HG03280 (cell line): ENCODE results near the gene SRCAP.
"Not testable (repeated sequence)": the region's sequence is repeated elsewhere in the genome, so short reads cannot be mapped to it uniquely, and the experiment has no call there.

ENCODE experiments used
- ATAC-seq: cut with Tn5 transposase; IDR thresholded peaks from one replicate; pipeline ENCODE4 v1.9.1; 2021; ENCODE audit warnings: mild to moderate bottlenecking, moderate library complexity; ENCODE audit not compliant: unreplicated experiment

The SRCAP gene

DNA sequence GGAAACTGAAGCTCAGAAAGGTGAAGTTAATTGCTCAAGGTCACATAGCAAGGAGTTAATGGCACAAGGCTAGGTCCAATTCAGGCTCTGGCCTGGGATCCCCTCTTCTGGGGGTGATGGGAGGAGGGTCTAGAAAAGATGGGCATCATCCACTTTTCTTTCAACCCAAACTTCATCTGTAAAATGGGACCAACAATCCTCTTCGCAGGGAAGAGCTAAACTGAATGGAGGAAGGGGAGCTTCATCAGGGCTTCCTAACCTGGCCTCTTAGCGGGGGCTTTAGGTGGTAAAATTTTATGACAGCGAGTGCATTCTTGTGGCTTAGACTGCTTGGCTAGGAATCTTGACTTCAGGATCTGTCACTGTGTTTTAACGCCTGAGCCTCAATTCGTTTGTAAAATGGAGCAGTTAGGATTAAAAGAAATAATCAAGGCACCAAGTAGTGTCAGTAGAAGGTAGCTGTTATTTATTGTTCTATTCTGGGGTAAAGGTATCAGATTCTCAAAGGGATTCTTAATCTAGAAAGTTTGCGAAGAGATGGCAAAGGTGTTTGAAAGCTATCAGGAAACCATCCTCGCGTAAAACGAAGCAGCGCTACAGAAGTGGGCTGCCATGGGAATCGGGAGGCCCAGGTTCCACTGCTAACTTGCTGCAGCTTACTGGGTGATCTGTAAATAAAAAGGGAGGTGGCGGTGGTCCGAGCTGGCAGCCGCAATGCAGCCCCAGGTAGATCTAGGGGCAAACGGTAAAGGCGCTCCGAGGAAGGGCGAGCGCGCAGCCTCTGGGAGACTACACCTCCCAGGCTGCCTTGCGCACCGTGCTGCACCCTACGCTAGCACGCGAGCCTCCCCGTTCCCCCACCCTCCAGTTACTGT lies 1.5 kb upstream of the SRCAP start:
- ATAC-seq = peak; percentile 81

DNA sequence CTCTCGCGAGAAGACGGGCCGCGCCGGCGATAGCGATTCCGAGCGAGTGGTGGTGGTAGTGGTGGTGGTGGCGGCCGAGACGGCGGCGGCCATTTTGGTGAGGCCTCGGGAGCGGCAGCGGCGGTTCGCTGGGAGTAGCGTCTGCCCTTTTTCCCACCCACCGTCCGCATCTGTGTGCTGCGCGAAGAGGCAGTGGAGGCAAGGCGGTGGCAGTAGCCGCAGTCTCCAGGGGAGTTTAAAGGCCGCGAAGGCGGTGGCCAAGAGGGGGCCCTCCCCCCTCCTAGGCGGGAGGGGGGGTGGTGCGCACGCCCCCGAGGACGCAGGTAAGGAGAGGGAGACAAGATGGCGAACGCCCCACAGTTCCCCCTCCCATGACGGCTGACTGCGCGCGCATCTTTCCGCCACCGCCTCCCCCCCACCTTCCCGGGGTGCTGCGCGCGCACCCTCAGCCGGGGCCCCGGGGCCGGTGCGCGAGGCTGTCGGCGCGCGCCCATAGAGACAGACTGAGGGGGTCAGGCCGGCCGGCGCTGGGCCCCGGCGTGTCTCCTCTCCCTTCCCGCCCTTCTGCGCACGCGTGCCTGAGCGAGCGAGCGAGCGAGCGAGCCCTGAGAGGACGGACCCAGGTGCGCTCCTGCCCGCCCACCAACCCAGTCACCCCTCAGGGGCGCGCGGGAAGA lies 694 bp upstream of the SRCAP start:
- ATAC-seq = peak; percentile 66

DNA sequence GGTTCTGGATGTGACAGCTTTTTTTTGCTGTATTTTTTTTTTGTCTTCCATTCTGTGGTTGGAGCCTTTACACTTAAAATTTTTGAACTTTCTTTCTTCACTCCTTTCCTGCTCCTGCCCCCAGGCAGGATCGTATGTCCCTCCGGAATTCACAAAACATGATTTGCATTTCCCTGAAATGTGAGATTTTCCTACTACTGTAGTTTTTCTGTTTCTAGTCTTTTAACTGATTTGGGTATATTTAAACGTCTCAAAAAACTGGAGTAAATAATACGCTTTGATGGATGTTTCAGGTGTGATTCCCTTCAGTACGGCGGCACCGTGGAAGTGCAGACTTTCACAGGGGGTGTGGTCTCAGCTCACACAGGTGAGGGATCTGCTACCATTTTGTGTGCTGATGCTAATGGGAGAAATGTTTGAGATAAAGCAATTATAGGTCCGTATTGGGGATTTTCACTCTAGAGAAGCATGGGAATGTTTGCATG lies 686 bp downstream of the SRCAP start:
- ATAC-seq = no peak

DNA sequence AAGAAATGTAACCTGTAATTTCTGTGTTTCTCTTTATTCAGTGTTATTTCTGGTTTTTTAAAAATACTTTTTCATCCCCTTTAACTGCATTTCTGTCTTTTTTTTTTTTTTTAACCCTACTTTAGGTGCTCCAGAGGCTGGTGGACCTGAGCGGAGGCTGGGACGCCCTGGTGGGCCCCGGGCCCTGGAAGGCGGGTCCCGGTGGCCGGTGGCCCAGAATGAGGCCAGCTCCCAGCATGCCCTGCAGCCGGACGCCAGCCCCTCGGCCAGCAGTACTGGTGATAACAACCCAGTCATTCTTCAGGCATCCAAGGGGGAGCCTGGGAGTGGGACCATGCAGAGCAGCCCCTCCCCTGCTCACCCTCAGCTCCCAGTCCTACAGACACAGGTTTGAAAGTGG lies 1.5 kb downstream of the SRCAP start:
- no peak for ATAC-seq

DNA sequence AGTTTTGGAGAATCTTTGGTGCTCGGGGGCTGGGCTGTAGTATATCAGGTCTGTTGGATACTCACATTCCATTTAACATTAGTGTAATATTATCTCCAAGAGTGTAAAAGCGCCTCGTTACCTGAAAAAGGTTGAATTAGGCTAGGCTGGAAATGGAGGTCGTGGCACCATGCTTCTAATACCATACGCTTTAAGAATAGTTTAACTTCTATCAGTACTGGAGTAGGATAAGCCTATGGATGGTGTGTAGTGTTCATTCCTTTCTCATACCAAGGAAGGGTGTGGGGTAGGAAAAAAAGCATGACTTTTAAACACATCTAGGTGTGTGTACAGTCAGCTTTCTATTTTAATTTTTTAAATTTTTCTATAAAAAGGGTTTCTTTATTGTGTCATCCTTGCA lies 2.0 kb downstream of the SRCAP start:
- no peak for ATAC-seq

DNA sequence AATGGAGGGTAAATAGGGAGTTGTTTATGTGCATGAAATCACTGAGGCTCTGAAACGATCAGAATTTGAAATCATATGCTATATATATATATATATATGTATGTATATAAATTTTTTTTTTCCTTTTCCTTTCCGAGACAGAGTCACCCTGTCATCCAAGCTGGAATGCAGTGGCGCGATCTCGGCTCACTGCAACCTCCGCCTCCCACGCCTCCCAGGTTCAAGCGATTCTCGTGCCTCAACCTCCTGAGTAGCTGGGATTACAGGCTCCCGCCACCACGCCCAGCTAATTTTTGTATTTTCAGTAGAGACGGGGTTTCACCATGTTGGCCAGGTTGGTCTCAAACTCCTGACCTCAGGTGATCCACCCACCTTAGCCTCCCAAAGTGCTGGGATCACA lies 4.1 kb downstream of the SRCAP start:
- not testable (repeated sequence) for ATAC-seq

DNA sequence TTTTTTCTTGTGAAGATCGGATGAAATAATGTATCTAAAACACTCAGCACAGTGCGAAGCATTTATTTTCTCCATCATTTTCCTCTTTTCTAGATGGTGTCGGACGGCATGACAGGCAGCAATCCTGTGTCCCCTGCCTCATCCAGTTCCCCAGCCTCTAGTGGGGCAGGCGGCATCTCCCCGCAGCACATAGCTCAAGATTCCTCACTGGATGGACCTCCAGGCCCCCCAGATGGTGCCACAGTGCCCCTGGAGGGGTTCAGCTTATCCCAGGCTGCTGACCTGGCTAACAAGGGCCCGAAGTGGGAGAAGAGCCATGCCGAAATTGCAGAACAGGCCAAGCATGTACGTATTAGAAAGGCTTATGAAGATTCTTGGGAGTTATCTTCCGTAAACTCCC lies 5.0 kb downstream of the SRCAP start:
- no peak for ATAC-seq

DNA sequence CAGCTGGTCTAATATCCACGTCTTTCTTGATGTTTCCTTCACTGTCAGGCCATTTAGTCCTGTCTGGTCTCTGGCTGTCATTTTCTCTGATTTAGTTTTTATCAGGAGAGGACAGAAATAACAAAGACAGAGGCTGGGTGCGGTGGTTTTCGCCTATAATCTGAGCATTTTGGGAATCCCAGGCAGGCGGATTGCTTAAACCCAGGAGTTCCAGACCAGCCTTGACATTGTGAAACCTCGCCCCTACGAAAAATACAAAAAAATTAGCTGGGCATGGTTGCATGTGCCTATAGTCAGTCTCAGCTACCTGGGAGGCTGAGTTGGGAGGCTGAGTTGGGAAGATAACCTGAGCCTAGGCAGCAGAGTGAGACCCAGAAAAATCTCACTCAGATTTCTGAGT lies 7.1 kb downstream of the SRCAP start:
- no peak for ATAC-seq

DNA sequence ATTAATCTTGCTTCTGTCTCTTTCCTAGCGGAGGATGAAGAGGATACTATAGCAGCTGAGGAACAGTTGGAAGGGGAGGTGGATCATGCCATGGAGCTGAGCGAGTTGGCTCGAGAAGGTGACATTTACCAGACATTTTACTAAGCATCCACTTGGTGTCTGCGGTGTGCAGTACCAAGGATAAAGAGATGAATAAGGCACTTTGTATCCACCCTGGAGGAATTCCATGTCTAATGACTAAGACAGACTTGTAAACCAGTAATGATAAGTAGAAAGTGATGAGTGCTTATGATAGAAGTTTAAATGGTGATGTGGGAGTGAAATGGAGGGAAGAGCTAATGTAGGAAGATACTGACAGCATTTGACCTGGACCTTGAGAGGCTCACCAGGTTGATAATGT lies 12.0 kb downstream of the SRCAP start:
- ATAC-seq = no peak

DNA sequence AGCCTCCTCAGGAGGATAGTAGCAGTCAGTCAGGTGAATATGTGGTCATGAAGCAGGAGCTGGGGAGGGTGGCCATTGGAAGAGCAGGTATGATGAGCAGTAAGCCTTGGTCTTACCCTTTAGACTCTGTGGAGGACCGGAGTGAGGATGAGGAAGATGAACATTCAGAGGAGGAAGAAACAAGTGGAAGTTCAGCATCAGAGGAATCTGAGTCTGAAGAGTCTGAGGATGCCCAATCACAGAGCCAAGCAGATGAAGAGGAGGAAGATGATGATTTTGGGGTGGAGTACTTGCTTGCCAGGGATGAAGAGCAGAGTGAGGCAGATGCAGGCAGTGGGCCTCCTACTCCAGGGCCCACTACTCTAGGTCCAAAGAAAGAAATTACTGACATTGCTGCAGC lies 12.7 kb downstream of the SRCAP start:
- no peak for ATAC-seq

DNA sequence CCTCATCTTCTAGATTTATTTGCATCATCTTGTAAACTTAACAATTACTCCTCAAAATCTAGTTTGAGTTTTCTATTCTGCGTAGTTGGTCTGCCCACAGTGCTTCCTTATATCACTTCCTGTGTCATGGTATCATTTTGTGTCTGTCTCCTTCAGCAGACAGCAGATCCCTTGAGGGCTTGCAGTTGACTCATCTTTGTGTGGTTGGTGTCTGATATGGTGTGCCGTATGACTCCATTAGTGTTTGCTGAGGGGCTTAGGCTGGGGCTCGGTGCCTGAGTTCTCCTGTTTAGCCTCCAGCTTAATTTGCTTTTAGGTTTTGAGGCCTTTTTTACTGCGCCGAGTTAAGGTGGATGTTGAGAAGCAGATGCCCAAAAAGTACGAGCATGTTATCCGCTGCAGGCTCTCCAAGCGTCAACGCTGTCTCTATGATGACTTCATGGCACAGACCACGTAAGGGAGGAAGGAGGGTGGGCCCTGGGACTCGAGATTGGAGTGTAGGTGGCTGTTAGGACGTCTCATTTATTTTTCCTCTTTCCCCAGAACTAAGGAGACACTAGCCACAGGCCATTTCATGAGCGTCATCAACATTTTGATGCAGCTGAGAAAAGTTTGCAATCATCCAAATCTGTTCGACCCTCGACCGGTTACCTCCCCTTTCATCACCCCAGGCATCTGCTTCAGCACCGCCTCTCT lies 16.9 kb downstream of the SRCAP start:
- ATAC-seq = no peak

DNA sequence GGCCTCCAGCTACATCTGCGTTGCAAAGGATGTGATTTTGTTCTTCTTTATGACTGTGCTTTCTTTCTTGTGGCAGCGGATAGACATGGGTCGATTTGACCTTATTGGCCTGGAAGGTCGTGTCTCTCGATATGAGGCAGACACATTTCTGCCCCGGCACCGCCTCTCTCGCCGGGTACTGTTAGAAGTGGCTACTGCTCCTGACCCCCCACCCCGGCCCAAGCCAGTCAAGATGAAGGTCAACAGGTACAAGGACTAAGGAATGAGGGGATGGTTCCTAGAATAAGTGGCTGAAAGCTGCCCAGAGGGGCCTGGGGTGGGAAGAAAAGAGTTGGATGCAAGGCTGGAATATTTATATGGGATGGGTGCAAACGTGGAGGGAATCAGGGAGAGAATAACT lies 21.1 kb downstream of the SRCAP start:
- ATAC-seq = no peak

DNA sequence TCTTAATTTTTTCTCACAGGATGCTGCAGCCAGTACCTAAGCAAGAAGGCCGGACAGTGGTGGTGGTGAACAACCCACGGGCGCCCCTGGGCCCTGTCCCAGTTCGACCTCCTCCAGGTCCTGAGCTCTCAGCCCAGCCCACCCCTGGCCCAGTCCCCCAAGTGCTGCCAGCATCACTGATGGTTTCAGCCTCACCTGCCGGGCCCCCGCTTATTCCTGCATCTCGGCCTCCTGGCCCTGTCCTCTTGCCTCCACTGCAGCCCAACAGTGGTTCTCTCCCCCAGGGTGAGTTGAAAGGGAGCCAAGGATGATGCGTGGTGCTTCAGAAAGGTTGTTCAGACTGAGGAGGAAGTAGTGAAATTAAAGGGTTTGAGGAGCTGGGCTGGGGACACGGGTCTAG lies 21.7 kb downstream of the SRCAP start:
- no peak for ATAC-seq

DNA sequence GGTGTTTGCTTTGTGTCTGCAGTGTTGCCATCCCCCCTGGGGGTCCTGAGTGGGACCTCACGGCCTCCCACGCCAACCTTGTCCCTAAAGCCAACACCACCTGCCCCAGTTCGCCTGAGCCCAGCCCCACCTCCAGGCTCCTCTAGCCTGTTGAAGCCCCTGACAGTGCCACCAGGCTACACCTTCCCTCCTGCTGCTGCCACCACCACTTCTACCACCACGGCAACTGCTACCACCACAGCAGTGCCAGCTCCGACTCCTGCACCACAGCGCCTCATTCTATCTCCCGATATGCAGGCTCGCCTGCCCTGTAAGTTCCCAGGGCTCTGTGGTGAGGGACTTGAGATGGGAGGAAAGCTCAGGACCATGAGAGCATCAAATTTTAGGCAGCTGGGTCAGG lies 22.2 kb downstream of the SRCAP start:
- ATAC-seq = no peak

DNA sequence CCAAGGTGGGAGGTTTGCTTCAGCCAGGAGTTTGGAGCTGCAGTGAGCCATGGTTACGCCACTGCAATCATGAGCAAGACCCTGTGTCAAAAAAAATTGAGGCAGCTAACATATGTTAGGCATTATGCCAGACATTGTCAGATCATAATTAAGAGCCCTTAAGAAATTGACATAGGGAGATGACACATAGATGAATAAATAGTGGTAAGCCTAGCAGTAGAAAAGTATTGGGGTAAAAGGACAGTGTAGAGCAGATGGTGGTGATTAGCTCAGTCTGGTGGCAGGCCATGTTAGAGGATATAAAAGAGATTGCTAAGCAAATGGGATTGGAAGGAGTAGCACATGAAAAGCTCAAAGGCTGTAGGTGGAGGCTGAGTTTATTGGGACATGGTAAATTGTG lies 22.6 kb downstream of the SRCAP start:
- ATAC-seq = no peak

DNA sequence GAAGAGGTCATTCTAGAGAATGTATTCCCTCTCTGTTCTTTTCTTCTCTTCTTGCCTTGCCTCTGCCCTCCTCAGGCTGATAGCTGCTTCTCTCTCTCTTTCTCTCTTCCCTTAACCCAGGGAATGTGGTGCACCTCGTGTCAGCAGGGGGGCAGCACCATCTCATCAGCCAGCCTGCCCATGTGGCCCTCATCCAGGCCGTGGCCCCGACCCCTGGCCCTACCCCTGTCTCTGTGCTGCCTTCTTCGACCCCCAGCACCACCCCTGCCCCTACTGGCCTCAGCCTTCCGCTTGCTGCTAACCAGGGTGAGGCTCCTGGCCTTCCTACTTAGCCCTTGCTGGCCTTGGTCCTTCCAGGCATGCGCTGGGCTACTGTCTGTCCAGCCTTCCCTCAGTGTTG lies 23.5 kb downstream of the SRCAP start:
- ATAC-seq = no peak

DNA sequence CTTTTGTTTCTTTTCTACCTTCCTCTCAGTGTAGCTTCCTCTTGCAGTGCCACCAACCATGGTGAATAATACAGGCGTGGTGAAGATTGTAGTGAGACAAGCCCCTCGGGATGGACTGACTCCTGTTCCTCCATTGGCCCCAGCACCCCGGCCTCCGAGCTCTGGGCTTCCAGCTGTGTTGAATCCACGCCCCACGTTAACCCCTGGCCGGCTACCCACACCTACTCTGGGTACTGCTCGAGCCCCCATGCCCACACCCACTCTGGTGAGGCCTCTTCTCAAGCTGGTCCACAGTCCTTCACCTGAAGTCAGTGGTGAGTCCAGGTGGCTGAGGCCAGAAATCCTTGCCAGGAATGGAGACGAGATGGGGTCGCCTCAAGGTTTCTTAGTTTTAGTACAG lies 23.9 kb downstream of the SRCAP start:
- ATAC-seq = no peak

DNA sequence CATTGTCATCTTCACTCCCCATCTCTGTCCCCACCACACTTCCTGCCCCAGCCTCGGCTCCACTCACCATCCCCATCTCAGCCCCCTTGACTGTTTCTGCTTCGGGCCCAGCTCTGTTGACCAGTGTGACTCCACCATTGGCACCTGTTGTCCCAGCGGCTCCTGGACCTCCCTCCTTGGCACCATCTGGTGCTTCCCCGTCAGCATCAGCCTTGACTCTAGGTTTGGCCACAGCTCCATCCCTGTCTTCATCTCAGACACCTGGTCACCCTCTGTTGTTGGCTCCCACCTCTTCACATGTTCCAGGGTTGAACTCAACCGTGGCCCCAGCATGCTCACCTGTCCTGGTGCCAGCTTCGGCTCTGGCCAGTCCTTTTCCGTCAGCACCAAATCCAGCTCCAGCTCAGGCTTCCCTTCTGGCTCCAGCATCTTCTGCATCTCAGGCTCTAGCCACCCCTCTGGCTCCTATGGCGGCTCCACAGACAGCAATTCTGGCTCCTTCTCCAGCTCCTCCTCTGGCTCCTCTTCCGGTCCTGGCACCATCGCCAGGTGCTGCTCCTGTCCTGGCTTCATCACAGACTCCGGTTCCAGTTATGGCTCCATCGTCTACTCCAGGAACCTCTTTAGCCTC lies 24.9 kb downstream of the SRCAP start:
- ATAC-seq = no peak

DNA sequence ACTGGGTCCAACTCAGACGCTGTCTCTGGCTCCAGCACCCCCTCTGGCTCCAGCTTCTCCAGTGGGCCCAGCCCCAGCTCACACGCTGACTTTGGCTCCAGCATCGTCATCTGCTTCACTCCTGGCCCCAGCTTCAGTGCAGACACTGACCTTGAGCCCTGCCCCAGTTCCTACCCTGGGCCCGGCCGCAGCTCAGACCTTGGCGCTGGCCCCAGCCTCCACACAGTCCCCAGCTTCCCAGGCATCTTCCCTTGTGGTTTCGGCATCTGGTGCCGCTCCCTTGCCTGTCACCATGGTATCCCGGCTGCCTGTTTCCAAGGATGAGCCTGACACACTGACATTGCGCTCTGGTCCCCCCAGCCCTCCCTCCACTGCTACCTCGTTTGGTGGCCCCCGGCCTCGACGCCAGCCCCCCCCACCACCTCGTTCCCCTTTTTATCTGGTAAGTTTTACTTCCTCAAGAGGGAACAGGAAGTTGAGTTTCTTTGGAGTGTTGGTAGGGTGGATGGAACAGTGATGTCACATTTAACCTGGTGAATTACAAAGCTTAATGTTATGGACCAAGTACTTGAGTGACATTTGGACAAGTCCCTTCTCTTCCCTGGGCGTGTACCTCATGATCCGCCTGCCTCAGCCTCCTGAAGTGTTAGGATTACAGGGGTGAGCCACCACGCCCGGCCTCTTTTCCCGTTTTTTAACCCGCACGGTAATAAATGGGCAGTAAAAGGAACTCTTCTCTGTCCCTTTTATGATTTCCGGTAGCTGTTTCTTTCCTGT lies 25.9 kb downstream of the SRCAP start:
- no peak for ATAC-seq

DNA sequence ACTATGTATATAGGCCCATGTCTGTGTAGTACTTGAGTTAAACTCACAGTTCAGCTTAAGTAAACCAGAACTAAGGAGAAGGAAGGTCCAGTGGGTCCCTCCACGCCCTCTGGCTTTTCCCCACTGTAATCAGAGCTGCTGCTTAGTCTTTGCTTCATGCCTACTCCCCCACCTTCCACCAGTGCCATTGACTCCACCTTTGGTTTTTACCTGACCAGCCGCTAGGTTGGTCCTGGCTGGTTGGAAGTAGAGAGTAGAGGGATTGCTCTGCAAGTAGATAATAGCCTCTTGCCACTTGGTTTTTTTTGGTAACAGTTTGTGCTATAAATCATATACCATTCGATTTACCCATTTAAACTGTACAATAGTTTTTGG lies 26.4 kb downstream of the SRCAP start:
- no peak for ATAC-seq

DNA sequence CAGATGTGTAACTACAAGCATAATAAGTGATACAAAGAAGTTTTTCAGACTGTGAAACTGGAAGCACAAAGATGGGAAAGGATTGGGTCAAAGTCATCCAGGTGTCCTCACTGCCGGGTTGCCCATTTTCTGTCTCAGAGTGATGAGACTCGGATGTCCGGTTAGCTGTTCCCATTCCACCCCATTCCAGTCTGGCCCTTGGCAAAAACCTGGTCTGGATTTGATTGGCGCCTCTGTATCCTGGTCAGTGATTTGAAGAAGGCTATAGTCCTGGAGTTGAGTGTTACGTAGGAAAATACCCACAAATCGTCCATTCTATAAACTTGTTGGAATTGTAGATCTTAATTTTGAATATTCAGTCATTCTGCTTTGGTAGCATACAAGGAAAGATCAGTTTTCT lies 29.4 kb downstream of the SRCAP start:
- ATAC-seq = no peak
